SU-DHL-6 (cell line): ENCODE results near the gene FLG2.
"Not testable (repeated sequence)": the region's sequence is repeated elsewhere in the genome, so short reads cannot be mapped to it uniquely, and the experiment has no call there.

ENCODE experiments used
- CTCF ChIP-seq: fragments of 200-600 bp; sonication (generic); IDR thresholded peaks from one replicate; pipeline ENCODE4 v1.5.1; 2017; ENCODE audit warnings: antibody characterized with exemption, mild to moderate bottlenecking, low read length, moderate library complexity; ENCODE audit not compliant: insufficient read depth, poor library complexity, severe bottlenecking
- EZH2phosphoT487 ChIP-seq: fragments of 200-600 bp; sonication (generic), shearing (Covaris generic); conservative IDR thresholded peaks from 2 replicates; pipeline ENCODE4 v1.6.1; 2018; ENCODE audit warnings: mild to moderate bottlenecking, antibody characterized with exemption, low read length, moderate library complexity, mixed read lengths

GRCh38 chr1:152308758-152309157 is 51.0 kb downstream of the FLG2 start:
- TF ChIP-seq CTCF, EZH2phosphoT487: not testable (repeated sequence)
